Measurements from ENCODE around the gene BLACAT1.
A peak's percentile ranks its signal among the peaks of the same experiment; 100 is the strongest.

BLACAT1 gene

DNA sequence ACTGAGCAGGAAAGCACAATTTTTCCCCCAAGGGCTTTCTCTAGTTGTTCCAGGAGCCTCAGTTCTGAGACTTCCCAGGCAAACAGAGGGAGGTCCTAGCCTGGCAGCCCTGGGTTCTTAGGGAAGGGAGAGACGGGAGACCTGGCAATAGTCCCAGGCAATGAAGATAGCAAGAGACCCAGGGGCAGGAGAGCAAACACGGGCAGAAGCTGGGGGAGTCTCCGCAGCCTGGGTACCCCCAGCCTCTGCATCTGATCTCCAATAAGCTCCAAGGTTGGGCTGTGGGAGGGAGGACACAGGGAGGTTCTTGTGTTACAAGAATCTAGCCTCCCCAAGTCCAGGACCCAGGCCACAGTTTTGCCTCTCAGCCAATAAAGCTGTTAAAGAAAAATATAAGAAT lies 2.4 kb downstream of the BLACAT1 start:
- DNase-seq, result no peak

DNA sequence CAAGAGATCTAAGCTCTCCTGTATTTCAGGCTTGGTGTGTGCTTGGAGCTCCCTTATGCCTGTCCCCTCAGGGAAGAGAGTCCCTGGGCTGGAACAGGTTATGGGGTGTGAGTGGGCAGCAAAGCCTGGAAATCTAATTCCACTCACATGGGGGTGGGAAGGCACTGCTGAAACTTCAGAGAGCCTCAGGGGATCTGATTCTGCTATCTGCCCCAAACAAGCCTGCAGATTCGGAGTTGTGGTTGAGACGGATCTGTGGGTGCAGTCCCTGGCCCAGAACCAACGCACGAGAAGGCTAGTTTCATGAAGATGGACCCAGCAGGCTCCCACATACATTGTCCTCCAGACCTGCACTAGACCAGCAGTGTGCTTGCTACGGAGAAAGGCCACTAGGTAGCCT lies 2.9 kb downstream of the BLACAT1 start:
- no peak for DNase-seq

DNA sequence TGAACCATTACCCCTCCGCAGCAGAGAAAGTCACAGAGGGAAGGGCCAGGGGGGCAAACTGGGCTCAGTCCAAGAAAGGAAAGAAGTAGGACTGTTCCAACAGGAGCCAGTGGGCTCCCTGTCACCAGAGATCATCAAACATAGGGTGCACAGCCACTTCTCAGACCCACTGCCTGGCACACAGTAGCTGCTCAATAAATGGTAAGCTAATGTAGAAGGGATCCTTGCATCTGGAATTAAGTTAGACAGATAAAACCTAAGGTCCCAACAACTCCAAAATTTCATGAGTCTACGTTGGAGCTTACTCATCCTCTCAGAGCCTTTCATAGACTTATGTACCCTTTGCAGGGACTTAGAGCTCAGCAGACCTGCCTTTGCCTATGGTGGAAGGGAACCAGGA lies 3.5 kb downstream of the BLACAT1 start:
- DNase-seq, result no peak

DNA sequence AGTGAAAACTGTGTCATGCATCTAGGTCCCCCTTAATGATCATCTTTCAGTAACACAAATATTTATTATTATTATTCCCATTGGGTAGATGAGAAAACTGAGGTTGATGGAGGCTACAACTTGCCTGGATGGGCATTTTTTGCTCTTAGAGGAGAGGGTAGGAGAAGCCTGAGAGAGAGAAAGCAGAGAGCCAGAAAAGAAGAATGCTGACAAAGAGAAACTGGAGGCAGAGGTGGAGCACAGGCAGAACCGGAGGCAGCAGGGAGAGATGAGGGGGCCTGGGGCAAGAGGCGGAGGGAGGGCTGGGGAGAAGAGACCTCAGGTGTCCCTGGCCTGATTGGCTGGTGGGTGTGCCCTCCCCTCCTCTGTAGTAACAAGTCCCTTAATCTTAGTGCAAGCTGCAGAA lies 4.1 kb downstream of the BLACAT1 start:
- DNase-seq, result no peak

DNA sequence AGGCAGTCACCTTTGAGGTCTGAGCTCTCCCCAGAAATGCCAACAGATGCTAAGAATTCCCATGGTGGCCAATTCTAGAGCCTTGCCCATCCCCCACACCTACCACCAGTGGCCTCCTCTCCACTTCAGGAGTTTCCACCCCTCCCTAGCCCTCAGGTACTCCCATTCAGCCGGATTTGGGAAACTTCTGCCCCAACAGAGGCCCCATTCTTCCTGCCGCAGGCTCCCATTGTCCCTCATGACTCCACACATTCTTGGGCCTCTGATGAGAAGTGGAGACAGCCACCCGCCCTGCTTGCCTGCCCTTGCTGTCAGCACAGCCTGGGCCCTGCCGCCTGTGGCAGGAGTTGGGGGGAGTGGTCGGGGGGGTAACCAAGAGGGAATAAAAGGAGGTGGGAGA lies 4.6 kb downstream of the BLACAT1 start:
- DNase-seq, result no peak

DNA sequence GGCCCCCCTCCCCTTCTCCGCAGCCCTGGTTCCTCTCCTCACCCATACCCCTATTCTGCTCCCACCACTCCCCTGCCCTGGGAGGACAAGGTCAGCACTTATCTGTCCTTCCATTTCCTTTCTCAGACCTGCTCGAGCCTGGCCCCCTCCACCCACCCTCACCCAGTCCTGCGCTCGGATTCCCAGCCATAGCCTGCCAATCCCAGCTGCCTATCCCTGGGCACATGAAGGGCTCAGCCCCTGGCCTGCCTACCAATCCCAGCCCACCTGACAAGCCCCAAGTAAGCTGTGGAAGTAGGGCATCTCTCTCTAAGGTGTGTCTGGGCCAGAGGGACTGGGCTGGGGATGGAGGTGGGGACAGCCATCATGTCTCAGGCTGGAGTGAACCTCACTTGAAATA lies 5.4 kb downstream of the BLACAT1 start:
- no peak for DNase-seq

DNA sequence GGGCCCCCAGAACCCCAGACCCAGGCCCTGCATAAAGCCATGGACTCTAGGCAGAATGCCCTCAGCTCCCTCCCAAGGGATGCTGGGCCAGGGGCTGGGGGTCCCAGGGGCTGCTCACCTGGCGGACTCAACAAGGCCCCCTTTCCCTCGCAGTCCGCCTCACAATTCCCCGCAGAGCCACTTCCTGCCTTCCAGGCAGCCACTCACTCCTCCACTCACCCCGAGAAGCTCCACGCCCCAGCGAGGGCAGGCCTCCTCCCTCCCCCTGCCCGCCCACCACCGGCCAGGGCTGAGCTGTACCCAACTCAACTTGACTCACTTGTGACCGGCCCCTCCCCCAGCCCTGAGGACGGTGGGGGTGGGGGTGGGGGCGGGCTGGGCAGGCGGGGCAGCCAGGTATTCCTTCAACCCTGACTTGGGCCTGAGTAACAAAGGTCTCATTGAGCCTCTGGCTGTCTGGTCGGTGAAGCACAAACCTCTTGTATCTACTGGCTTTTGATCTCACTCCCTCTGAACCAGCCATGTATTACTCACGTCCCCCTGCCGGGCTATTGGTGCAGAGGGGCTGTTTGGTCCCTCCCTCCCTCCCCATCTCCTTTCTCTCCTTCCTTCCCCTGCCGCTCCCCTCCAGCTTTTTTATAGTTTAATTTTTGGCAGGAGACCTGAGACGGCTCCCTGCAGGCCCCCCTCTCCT lies 5.9 kb downstream of the BLACAT1 start:
- DNase-seq, result no peak

DNA sequence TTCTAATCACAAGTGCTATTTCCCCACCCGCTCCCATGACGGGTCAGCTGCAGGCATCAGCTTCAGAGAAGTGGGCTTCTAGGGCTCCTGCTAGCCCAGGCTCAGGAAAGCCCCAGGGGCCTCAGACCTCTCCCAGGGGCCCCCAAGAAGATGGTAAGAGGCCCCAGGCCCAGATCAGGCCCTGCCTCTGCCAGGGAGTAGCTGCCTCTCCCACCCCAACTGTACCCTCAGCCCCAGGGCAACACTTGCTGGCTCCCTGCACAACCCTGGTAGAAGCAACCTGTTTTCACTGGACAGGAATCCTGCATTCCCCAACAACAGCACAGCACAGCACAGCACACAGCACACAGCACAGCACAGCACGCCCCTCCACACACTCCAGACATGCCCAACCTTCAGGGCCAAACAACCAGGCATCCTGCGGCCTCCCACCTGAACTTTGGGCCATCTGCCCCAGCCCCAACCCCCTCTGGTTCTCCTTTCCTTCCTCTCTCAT lies 6.5 kb downstream of the BLACAT1 start:
- DNase-seq, result no peak

DNA sequence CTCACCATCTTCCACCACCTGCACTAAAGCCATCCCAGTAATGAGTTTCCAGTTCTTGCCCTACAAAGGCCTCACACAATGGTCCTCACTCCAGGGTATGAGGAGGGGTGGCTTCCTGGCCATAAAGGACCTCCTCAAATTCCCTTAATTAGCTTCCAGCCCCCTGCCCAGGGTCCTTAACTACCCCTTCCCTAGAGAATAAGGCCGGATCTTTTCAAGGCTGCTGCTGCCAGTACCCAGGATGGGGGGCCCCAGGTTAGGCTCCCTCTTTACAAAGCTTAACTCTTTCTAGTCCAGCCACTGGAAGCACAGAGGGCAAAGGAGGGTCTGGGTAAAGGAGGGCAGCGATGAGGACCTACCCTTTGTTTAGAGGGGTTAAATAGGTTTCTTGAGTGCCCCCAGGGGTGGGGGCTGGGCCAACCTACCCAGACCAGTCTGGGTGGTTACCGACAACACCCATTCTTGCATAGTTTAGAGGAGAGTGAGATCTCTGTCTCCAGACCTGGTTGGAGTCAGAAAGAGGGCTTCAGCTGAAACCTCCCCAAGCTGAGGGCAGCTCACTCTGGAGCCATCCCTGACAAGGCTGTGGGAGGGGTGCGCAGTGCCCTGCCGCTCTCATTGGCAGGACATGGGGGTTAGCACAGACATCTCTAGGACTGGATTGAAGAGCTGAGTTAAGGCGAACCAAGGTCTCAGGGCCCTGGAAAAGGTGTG lies 7.1 kb downstream of the BLACAT1 start:
- no peak for DNase-seq

DNA sequence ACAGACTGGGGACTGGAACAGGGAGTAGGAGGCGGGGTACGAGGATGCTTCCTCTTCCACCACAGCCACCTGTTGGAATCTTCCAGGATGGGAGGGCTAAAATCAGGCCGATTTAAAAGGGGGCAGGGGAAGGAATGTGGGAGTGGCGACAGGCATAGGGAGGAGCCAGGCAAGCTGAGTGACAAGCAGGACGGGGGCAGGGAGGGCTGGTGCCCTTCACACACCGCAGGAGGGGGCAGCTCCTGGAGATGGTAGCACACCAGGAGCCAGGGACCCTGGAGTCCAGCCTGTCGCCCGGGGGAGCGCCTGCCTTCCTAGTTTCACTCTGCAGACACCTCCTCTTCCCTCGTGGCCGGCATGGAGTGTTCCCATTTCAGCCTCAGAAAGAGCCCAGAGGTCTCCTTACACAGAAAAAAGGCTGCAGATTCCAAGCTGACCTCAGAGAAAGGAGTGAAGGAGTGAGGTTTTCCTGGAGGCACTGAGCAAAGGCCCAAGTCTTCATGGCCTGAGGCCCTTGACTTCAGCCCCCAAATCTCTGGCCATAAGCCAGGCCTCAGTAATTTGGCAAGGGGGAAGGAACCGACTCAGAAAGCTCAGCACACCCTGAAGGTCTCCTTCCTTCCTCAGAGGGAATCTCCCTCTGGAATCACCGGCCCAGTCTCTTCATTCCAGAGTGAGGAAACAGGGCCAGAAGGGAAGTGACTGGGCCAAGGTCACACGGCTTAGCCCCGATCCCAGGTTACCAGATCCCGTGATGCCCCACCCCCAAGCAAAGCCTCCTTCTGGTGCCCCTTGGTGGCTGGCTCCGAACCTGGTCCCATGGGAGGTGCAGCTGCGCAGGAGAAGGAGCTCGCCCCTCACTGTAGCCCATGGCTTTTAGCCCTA lies 8.1 kb downstream of the BLACAT1 start:
- DNase-seq, result no peak

DNA sequence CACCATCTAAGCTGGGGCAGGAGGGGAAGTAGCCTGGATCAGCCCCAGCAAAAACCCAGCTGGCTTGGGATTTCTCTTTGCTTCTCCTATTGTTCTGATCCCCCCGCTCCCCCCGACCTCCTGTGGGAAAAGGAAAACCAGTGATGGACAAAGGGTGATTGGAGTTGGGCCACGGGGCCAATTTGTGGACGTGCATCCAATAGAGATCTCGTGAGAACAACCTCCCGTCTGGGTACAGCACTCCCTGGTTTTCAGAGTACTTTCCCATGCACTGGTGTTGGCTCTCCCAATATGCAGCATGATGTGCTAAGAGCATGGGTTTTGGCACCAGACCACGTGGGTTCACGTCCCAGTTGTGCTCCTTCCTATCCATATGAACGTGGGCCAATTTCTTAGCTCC lies 9.0 kb downstream of the BLACAT1 start:
- DNase-seq, result no peak

DNA sequence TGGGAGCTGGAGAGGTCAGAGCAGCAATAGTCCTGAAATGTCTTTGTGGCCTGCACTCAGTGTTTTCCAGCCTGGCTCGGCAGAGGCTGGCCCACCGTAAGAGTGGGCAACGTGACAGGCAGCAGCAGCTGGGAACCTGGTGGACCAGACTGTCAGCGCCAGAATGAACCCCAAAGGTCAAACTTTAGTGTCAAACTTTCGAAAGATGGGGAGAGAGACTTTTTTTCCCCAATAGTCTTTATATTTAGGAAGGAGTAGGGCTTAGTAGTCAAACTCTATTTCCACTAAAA lies 10.3 kb downstream of the BLACAT1 start:
- DNase-seq, result no peak

DNA sequence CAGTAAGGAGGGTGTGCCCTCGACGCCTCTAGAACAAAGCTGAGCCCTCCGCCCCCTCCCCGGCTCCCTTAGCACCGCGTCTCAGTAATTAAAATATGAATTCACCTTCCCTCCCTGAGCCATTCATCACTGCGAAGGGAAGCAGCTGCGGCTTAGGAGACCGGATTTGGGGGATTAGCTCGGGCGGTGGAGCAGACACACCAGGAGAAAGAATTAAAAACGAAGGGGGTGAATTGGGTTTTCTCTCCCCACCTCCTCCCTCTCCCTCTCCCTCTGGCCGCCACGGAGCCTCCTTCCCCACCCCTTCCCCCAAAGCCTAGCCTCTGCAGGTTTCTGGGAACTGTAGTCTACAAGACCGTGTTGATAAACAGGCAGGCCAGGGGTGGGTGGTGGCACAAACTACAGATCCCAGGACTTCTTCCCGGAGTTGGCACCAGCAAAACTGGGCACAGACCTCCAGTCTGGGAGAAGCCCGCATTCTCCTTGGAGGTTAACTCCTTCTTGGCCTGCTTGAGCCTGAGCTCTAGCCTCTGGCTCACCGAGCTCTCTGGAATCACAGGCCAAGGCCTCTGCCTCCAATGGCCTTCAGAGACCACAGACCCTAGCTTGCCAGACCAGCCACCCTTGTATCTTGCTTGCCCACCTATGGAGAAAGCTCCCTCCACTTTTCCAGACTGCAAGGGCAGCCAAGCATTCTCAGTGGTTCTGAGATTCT lies 10.8 kb downstream of the BLACAT1 start:
- peak; percentile 89 for DNase-seq

DNA sequence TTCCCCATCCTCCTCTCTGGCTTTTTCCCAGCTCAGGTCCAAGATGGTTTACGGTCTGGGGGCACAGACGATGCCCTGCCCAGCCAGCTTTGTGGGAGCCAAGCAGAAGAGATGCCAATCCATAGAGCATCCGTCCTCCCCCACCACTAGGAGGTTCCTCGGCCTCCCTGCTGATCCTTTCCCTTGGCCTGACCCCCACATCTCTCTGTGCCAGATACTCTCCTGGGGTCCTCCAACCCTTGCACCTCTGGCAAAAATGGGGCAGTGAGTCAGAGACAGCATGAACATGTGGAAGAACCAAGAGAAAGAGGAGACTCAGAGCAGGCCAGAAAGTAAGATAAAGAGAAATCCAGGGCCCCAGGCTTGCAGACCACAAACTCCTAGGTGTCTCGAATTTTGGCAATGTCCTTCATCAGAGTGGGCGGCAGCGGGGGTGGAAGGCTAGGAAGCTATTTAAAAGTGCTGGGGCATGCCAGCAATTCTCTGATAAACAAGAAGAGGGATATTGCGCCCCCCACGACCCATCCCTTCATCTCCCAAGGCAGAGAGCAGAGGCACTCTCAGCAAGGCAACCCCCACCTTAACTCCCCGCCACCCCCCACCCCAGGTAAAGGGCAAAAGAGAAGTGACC lies 11.4 kb downstream of the BLACAT1 start:
- DNase-seq, result no peak

DNA sequence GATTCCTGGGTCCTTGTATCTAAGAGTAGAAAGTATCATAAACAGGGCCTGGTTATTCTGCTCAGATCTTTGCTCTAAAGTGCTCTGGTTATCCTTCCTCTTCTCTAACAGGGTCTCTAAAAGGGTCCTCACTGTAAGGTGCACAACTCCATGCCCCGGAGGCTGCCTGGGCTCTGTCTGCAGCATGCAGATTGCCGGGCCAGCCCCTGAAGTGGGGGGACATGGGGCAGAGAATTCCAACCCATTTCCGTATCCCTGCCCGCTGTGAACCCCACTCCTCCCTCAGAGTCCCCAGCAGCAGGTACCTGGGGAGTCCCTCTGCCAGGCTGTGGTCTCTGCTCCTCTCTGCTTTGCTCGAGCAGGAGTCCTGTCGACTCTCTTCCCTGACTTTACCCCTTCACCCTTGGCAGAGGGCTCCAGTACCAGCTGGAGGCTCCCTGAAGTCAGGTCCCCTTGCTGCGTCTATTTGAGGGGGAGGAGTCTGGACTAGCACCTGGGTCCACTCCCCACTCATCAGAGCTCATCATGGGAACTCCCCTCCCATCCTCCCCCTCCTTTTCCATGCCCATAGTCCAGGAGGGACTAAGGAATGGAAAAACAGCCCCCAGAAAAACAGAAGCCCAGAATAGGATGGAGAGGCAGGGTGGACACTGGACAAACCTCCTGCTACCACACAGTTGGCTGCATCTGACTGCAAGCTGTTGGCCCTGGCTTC lies 12.1 kb downstream of the BLACAT1 start:
- DNase-seq, result no peak

DNA sequence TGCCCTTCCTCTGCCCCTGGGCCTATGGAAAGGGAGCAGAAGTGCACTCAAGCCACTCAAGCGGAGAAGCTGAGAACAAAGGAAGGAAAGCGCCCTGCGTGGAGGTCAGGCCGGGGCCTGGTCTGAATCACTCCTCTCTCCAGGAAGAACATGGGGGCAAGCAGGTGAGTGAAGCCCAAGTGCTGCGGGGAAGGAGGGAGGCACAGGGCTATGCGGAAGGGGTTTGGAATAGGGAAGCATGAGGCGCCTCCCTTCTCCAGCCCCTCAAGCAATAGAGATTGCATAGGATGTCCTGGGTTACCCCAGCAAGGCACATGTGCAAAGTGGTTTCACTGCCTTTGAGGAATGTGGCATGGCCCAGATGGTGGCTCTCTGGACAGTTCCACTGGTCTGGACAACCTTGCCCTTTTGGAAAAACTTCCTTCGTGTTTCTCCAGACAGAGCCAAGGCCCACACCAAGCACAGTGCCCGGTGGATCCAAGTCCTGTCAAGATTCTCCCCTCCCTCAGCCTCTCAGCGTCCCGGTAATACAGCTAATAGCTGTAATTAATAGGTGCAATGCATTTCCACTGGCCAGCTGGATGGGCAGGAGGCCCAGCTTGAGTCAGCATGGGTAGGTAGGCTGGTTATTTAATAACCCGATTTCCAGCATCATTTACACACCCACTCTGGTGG lies 13.7 kb downstream of the BLACAT1 start:
- DNase-seq, result no peak

DNA sequence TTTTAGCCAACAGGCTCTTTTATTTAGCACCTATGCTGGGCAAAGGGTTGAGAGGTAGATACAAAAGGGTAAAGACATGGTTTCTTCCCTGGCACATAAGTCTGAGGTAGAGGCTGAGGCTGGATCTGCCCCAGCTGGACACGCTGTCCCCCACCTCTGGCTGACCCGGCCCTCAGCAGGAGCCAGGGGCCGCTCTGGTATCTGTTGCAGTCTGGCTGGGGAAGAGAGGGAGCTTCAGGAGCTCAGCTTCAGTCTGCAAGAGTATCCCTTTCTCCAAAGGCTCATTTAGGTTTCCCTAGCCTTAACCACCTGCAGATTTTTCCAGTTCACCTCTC lies 14.2 kb downstream of the BLACAT1 start:
- no peak for DNase-seq

DNA sequence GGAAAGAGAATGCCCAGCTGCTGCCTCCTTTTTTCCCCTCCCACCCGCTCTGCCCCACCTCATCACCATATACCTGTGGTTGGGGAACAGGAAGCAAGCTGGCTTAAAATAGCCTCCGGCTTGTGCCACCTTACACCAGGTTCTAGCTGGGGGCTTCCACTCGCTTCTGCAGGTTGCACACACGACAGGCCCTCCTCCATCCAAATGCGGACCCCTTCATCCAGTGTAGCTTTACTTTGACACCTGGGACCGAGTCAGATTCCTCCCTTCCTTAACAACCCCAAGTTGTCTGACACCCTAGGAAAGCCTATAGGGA lies 14.6 kb downstream of the BLACAT1 start:
- no peak for DNase-seq

DNA sequence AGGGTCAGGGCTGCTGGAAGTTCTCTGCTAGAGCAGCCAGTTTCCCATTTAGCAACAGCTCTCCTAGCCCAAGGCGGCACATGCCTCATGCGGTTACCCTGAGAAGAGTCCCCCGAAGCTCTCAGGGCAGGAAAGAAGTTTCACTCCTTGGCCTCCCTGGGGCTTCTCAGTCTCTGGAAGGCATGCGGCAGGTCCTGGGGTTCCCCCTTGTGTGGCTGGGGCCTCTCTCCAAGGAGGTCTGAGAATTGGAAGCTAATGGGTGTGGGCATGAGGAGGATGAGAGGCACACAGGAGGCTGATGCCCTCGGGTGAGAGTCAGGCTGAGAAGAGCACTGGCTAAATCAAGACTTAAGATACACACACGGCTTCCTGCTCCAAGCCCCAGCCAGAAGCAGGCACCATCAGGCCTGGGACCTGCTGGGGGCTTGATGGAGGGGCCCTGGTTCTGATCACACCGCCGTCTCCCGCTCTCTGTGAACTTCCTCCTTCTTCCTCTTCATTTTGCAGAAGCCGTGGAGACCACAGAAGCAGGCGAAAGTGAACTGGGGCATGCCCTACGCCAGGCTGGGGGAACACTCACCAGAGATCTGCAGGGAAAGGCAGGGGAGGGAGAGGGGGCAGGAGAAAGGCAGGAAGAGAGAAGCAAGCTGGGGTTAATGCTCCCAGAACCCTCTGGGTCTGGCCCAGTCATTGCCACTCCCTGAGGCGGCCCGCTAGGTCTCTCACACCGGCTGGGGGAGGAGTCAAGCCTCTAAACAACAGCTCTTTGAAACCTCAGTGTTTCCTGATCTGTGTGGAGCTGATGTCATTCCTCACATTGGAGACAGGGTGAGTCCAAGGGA lies 15.1 kb downstream of the BLACAT1 start:
- DNase-seq, result no peak

DNA sequence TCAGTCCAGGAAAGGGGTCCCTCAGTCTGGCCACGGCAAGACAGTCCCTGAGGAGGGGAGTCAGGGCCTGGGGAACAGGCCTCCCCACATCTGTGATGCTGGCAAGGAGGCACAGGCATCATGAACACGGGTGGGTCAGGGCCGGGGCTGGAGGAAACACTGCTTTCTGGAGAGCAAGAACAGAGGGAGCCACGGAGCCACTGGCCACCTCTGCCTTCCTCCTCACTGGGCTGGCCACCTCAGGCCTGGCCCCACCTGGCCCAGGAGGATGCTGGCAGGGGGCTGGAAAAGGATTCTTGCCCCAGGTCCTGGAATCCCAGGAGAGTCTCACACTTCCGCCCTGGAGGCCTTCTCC lies 15.7 kb downstream of the BLACAT1 start:
- DNase-seq, result no peak

Data from left hindlimb (tissue), 1 donor.